Endothelial cell of umbilical vein (primary cell): ENCODE results near the gene ADIG.

Source experiments
- CTCF ChIP-seq, 2 donors: IDR thresholded peaks; 1 replicate in 1 of 2; 2 replicates in 1 of 2; pipeline ENCODE4 v1.5.1; 2011; ENCODE audit warnings: low read length in 2 of 2, mild to moderate bottlenecking in 2 of 2, moderate library complexity in 2 of 2, control low read depth in 1 of 2, inconsistent platforms in 1 of 2, low read depth in 1 of 2; ENCODE audit not compliant: insufficient read depth in 1 of 2; ENCODE audit errors: extremely low read depth in 1 of 2
- EZH2 ChIP-seq: IDR thresholded peaks from 2 replicates; pipeline ENCODE4 v1.6.1; 2012; ENCODE audit warnings: borderline replicate concordance, low read depth, mild to moderate bottlenecking, moderate library complexity, low read length, inconsistent platforms; ENCODE audit not compliant: severe bottlenecking
- MAX ChIP-seq: IDR thresholded peaks from 2 replicates; pipeline ENCODE4 v1.6.1; 2011; ENCODE audit not compliant: insufficient read depth, insufficient read length
- POLR2A ChIP-seq: IDR thresholded peaks from 2 replicates; pipeline ENCODE4 v1.6.1; 2012; ENCODE audit warnings: low read depth, mild to moderate bottlenecking, control low read depth, low read length
- POLR2AphosphoS5 ChIP-seq: IDR thresholded peaks from 2 replicates; pipeline ENCODE4 v1.6.1; 2012; ENCODE audit warnings: low read depth, mild to moderate bottlenecking, control low read depth, low read length, moderate library complexity; ENCODE audit not compliant: insufficient read depth

- TF ChIP-seq CTCF (IDR thresholded peaks at IDR 0.05; ENCODE audit: extremely low read depth in 1 of 2, insufficient read depth in 1 of 2, low read depth in 1 of 2, low read length in 2 of 2): no peak
- TF ChIP-seq POLR2AphosphoS5: no peak
- no peak for TF ChIP-seq EZH2
- no peak for TF ChIP-seq POLR2A
- TF ChIP-seq MAX: no peak
These were observed 3.2 kb downstream of the ADIG start for GRCh38 chr20:38584099-38584763.
